Fibroblast of skin of right biceps (primary cell): ENCODE data around the gene PTGES.
"Not testable (repeated sequence)": the region's sequence is repeated elsewhere in the genome, so short reads cannot be mapped to it uniquely, and the experiment has no call there.

Experiments used
- DNase-seq: peaks from one replicate; pipeline ENCODE4 v3.0.0-alpha.2; 2013

PTGES gene, protein sequence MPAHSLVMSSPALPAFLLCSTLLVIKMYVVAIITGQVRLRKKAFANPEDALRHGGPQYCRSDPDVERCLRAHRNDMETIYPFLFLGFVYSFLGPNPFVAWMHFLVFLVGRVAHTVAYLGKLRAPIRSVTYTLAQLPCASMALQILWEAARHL

DNA sequence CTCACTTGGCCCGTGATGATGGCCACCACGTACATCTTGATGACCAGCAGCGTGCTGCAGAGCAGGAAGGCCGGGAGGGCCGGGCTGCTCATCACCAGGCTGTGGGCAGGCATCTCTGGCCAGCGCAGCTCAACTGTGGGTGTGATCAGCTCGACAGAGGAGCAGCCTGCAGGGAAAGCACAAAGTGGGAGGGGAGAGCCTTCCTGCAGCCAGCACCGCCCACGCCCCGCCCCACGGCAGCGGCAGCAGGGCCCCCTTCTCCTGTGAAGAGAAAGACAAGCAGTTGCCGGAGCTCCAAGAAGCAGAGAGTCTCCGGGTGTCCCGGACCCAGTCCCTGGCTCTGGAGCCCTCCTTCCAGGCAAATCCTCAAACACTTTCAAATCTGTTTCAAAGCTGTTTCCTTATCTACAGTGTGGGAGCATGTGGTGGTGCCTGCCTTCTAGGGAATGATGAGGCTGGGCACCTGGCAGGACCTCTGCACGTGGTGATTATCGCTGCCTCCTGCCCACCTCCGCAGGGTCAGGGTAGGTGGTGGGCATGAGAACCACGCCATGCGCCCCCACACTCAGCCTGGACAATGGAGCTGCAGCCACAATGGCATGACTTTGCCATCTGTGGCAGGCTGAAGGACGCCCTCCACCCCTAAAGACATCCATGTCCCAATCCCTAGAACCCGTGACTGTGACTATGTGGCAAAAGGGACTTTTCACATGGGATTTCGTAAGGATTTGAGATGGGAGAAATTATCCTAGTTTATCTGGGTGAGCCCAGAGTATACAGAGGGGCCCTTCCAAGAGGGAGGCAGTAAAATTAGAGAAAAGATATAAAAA, at the start of gene PTGES:
PTGES (minus strand) TSS at position 143 of the 830 bp plus-strand sequence; CDS start at position 113, 30 bp downstream.
- DNase-seq: peak; percentile 84

- no peak for DNase-seq
Measured at GRCh38 chr9:129801504-129801903, 48.7 kb upstream of the PTGES start.

DNA sequence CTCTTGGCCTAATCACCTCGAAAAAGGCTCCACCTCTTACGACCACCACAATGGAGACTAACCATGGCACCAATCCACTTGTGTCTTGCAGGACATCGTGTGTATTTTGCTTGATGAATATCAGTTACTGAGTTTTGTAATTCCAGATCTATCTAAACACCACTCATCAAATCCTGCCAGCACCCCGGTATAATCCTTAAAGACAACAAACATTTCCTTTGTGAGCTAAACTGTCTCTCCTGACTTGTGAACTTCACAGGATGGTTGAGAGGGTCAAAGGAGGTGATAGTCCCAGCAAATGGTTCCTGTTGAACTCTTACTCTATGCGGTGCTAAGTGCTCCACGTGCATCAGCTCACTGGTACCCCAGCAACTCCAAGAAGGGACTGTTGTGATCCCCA, 46.1 kb upstream of the PTGES start:
- DNase-seq: no peak

- DNase-seq: not testable (repeated sequence)
Measured at GRCh38 chr9:129796029-129796428, 43.2 kb upstream of the PTGES start.

GRCh38 chr9:129794549-129794948, 41.7 kb upstream of the PTGES start:
- DNase-seq: no peak

DNA sequence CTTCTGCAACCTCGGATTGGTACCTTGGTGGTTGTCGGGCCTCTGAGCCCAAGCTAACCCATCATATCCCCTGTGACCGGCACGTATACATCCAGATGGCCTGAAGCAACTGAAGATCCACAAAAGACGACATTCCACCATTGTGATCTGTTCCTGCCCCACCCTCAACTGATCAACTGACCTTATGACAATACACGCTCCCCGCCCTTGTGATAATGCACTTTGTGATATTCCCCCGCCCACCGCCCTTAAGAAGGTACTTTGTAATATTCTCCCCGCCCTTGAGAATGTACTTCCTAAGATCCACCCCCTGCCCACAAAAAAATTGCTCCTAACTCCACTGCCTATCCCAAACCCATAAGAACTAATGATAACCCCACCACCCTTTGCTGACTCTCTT, 33.6 kb upstream of the PTGES start:
- no peak for DNase-seq

DNA sequence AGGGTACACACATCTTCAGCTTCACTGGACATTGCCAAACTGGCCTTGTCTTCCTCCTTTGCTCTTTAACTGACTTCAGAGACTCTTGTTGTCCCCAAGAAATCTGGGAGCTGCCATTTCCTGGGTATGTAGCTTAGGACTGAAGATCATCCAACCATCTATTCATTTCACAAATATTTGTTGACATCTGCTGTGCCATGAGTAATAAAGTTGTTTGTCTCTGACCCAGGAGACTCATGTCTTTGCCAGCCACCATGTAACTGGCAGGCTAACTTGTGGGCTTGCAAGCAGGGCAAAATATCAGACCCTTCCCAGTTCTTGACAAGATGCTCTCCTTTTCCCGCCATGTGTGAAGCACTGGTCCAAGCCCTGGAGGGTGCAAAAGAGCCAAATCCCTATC, 33.0 kb upstream of the PTGES start:
- no peak for DNase-seq

DNA sequence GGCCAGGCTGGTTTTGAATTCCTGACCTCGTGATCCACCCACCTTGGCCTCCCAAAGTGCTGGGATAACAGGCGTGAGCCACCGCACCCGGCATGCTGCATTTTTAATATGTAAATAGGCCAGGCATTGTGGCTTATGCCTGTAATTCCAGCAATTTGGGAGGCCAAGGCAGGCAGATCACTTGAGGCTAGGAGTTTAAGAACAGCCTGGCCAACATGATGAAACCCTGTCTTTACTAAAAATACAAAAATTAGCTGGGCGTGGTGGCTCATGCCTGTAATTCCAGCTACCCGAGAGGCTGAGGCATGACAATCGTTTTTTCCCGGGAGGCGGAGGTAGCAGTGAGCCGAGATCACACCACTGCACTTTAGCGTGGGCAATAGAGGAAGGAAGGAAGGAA, 32.1 kb upstream of the PTGES start:
- not testable (repeated sequence) for DNase-seq

DNA sequence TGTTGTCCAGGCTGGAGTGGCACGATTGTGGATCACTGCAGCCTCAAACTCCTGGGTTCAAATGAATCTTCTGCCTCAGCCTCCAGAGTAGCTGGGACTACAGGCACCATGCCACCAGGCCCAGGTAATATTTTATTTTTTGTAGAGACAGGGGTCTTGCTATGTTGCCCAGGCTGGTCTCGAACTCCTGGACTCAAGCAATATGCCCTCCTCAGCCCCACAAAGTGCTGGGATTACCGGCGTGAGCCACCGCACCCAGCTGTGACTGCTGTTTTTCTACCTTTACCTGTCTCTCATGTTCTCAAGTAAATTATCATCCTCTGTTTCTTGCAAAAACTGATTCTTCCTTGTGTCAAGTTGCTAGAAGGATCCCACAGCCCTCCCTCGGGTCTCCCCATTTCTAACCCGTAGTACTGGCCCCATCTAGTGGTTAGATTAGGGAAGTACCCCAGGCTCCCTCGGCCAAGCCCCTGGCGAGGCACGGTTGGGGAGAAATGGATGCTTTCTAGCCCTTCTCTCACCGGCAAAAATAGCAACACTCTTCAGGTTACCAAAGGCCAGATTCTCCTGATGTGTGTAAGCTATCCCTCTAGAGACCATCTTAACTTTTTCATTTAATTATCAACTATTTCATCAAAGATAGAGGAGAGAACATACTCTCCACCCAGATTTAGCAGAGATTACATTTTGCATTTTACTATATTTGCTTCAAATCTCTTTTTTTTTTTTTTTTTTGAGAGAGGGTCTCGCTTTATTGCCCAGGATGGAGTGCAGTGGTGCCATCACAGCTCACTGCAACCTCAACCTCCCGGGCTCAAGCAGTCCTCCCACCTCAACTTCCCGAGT, 30.9 kb upstream of the PTGES start:
- DNase-seq: peak; percentile 74

- peak; percentile 67 for DNase-seq
Measured at GRCh38 chr9:129781981-129782380, 29.1 kb upstream of the PTGES start.

DNA sequence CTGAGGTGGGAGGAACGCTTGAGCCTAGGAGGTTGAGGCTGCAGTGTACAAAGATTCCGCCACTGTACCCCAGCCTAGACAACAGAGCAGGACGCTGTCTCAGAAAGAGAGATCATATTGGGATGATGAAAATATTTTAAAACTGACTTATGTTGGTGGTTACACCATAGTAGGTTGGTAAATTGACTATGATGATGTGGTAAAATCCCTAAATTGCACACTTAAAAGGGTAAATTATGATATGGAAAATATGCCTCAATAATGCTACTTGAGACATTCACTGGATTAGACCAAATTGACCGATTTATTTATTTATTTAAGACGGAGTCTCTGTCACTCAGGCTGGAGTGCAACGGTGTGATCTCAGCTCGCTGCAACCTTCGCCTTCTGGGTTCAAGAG, 28.3 kb upstream of the PTGES start:
- no peak for DNase-seq

DNA sequence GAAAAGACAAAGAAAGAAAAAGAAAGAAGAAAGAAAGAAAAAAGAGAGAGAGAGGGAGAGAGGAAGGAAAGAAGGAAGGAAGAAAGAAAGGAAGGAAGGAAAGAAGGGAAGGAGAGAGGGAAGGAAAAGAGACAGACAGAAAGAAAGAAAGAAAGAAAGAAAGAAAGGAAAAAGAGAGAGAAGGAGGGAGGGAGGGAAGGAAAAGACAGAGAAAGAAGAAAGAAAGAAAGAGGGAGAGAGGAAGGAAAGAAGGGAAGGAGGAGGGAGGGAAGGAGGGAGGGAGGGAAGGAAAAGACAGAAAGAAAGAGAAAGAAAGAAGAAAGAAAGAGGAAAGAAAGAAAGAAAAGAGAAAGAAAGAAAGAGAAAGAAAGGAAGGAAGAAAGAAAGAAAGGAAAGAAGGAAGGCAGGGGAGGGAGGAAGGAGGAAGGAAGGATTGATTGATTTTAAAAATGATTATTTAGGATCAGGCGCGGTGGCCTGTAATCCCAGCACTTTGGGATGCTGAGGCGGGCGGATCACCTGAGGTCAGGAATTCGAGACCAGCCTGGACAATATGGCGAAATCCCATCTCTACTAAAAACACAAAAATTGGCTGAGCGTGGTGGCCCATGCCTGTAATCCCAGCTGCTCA, 26.8 kb upstream of the PTGES start:
- no peak for DNase-seq

DNA sequence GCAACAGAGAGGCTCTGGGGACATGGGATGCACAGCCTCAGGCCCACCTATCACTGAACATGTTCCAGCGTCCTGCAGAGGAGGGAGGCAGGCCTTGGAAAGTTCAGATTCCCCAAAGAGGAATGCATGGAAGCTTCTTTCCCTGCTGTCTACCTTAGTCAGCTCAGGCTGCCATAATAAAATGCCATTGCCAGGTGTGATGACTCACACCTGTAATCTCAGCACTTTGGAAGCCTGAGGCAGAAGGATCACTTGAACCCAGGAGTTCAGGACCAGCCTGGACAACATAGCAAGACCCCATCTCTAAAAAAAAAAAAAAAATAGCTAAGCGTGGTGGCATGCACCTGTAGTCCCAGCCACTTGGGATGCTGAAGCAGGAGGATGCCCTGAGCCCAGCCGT, 25.6 kb upstream of the PTGES start:
- no peak for DNase-seq

GRCh38 chr9:129777769-129778130, 24.9 kb upstream of the PTGES start:
- no peak for DNase-seq

DNA sequence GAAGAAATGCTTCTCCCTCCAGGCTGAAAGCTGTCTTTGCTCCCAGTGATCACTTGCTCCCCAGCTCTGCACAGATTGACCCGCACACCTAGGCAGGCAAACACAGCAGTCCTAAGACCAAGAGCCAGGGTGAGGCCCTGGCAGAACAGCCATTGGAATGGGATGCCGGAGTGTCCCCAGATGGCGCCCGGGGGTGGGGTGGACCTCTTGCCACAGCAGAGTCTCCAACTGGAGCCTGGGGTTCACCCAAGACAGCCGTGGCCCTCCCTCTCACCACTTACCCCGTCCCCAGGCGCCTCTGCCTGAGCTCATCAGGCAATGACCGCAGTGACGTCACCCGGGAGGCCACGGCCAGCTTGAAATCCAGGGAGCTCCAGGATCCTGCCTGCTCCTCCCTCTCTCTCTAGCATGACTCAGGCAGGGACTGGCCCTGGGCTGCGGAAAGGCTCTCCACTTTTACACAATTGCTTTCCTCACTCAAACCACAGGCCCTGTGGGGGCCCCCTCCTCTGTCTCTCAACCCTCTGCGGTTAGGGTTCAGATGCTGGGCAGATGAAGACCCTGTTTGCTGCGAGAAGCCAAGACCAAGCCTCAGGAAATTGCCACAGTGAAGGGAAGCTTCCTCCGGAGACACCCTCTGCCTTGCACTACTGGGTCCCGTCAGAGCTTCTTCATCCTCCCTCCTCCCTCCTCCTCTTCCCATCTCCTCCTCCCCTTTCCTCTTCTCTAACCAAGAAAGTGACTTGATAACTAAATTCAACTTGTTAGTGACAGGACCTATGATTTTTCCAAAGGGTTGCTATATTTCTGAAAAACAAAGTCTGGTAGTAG, 24.3 kb upstream of the PTGES start:
- DNase-seq: peak; percentile 100

DNA sequence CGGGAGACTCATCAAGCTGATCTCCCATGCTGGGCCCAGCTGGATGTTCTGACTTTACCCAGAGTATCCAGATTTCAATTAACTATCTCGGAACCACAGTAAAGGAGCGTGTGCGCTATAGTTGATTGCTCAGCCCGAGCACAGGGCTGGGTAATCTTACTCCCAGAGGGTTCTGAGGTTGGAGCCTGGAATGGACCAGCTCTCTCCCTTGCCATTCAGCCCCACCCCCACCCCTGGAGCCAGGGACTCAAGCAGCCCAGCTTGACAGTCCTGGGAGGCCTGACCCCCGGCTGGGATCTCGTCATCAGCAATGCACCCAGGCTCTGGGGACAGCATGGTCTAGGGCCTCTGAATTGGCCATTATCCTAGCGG, 23.7 kb upstream of the PTGES start:
- peak; percentile 69 for DNase-seq

- not testable (repeated sequence) for DNase-seq
Measured at GRCh38 chr9:129776096-129776495, 23.3 kb upstream of the PTGES start.

DNA sequence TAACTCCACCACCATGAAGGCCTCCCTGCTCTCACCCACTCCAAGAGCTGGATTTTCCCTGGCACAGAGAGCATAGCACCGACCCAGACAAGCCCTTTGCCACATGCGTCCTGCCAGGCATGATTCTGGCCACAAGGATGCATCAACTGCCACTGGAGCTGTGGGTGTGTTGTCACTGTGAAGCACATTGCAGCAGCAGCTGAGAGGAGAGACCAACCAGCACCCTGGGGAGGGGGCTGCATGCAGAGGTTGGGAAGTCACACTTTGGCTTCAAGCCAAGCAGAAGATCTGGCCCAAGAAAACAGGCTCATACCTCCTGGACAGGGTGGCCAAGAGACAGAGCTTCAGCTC, 22.6 kb upstream of the PTGES start:
- no peak for DNase-seq

DNA sequence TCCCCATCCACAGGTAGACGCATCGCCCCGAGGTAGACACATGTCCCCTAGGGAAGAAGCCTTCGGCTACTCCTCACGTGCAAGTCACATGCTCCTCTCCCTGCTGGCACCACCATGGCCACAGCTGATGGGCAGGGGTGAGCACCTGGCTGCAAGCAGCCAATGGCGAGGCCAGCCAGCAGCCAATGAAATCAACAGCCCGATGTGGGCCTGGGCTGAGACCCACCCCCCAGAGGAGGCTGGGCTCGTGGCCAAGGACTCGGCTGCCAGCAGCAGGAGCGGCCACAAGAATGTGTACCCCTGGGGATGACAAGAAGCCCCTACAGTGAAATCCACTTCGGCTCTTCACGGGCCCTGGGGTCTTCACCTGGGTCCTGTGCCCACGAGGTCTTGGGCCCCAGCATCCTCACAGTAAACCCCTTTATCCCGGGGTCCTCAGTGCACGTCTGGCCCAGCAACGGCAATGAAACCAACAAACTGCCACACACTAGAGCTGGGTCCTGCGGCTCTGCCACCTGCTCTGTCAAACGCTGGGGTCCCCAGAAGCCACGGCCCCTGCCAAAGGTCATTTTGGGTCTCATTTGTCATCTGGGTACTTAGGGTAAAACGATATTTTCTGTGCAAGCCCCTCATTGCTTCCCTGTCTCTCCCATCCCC, 22.1 kb upstream of the PTGES start:
- no peak for DNase-seq

GRCh38 chr9:129773262-129774048, 20.6 kb upstream of the PTGES start:
- DNase-seq: no peak

GRCh38 chr9:129770741-129771140, 17.9 kb upstream of the PTGES start:
- DNase-seq: no peak
